Mesendoderm (in vitro differentiated cells): Measurements from ENCODE around the gene FBXO46.
A peak's percentile ranks its signal among the peaks of the same experiment; 100 is the strongest.
"Not testable (repeated sequence)": the region's sequence is repeated elsewhere in the genome, so short reads cannot be mapped to it uniquely, and the experiment has no call there.

Experiments used
- DNase-seq: peaks from one replicate; pipeline ENCODE4 v3.0.0; 2013
- H2AK5ac ChIP-seq: 2 replicates; pipeline ENCODE4 v1.6.1; 2013; ENCODE audit warnings: low read length, inconsistent platforms
- H2BK120ac ChIP-seq: 2 replicates; pipeline ENCODE4 v1.6.1; 2013; ENCODE audit warnings: low read depth, mild to moderate bottlenecking, low read length, moderate library complexity, mixed read lengths
- H2BK15ac ChIP-seq: replicated peaks from 2 replicates; pipeline ENCODE4 v1.6.1; 2013; ENCODE audit warnings: low read depth, mild to moderate bottlenecking, moderate library complexity
- H2BK5ac ChIP-seq: 2 replicates; pipeline ENCODE4 v1.6.1; 2013; ENCODE audit warnings: low read length, inconsistent platforms
- H3K18ac ChIP-seq: 2 replicates; pipeline ENCODE4 v1.6.1; 2013; ENCODE audit warnings: mild to moderate bottlenecking, low read length, mixed read lengths
- H3K23ac ChIP-seq: one replicate; pipeline ENCODE4 v1.6.1; 2013; ENCODE audit warnings: low read length
- H3K27ac ChIP-seq: 2 replicates; pipeline ENCODE4 v1.5.1; 2013; ENCODE audit warnings: low read depth, mild to moderate bottlenecking, inconsistent platforms, low read length, moderate library complexity
- H3K27me3 ChIP-seq: 2 replicates; pipeline ENCODE4 v1.6.1; 2013; ENCODE audit warnings: low read length, control low read depth, mild to moderate bottlenecking, inconsistent platforms; ENCODE audit not compliant: insufficient read depth, poor library complexity
- H3K36me3 ChIP-seq: 2 replicates; pipeline ENCODE4 v1.6.1; 2013; ENCODE audit warnings: low read length, inconsistent platforms; ENCODE audit not compliant: control insufficient read depth, insufficient read depth
- H3K4ac ChIP-seq: one replicate; pipeline ENCODE4 v1.6.1; 2013; ENCODE audit warnings: low read depth, mild to moderate bottlenecking, low read length, moderate library complexity
- H3K4me1 ChIP-seq: 2 replicates; pipeline ENCODE4 v1.6.1; 2013; ENCODE audit warnings: low read depth, low read length, inconsistent platforms; ENCODE audit not compliant: control insufficient read depth
- H3K4me2 ChIP-seq: 2 replicates; pipeline ENCODE4 v1.6.1; 2013; ENCODE audit warnings: low read length
- H3K4me3 ChIP-seq: 2 replicates; pipeline ENCODE4 v1.5.1; 2013; ENCODE audit warnings: mild to moderate bottlenecking, low read length
- H3K56ac ChIP-seq: one replicate; pipeline ENCODE4 v1.6.1; 2013; ENCODE audit warnings: low read length
- H3K79me1 ChIP-seq: 2 replicates; pipeline ENCODE4 v1.6.1; 2013; ENCODE audit warnings: low read length, inconsistent platforms
- H3K79me2 ChIP-seq: 2 replicates; pipeline ENCODE4 v1.6.1; 2013; ENCODE audit warnings: mild to moderate bottlenecking, low read length; ENCODE audit not compliant: control insufficient read depth, insufficient read depth
- H3K9ac ChIP-seq: 2 replicates; pipeline ENCODE4 v1.6.1; 2013; ENCODE audit warnings: low read length, inconsistent platforms
- H4K5ac ChIP-seq: one replicate; pipeline ENCODE4 v1.6.1; 2013; ENCODE audit warnings: low read length
- H4K8ac ChIP-seq: one replicate; pipeline ENCODE4 v1.6.1; 2013; ENCODE audit warnings: low read depth, mild to moderate bottlenecking, control low read depth, low read length, moderate library complexity
- WGBS: extraction: QIAGEN DNeasy Blood & Tissue Kit; methylation state at CpG from one replicate; pipeline ENCODE4 v1.1.7; 2013; ENCODE audit warnings: low lambda C conversion rate, missing lambda C conversion rate; ENCODE audit not compliant: insufficient coverage; ENCODE audit errors: extremely low coverage; 5-methylcytosine and 5-hydroxymethylcytosine counted together

Gene FBXO46

DNA sequence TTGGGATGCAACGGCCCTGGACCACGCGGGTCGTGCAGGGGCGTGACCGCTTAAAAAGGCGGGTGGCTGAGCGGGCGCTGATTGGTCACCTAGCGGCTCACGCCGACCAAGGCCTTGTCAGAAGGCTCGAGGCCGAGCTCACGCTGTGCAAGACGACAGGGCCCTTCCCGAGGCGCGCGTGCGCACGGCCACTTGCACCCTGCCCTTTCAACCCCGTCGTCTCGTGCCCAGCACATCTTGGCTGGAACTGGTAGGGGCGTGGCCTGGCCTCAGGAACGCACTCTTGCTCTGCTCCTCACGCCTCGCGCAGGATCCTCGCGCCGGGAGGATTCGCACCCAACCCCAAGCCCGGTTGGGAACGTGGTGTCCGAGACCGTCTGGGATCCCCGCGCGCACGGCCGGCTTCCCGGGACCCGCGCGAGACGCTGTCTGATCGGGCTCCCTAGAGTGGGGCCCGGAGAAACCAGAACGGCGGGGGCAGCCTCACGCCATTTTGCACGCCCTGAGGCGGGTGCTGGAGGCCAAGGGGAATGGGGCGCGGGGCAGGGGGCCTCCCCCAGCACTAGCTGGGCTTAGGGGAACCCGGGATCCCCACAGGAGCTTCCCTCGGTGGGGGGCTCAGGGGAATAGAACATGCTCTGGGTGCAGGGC, 2.6 kb upstream of the FBXO46 start, which contains the start of gene MEIOSIN:
Gene MEIOSIN, plus strand, starts transcription at position 280 of the 651 bp plus-strand sequence. CDS start 1,938 bp downstream, outside the sequence.
- Histone ChIP-seq H3K18ac (no peak within 1 kb of the TSS), H3K4me1 (no peaks in the 10 kb centered on the region), H3K4me2 (no peak within 1 kb of the TSS), H2AK5ac (no peak within 1 kb of the TSS), H3K27ac (no peak within 1 kb of the TSS), H4K8ac (no peak within 1 kb of the TSS), H3K27me3 (no peaks in the 10 kb centered on the region), H3K56ac (peak within 1 kb of the TSS; percentile 30), H3K79me2 (peaks cover 13% of the 10 kb centered on the region), H3K4me3 (no peak within 1 kb of the TSS), H3K36me3 (no peaks in the 10 kb centered on the region), H3K4ac (no peak within 1 kb of the TSS), H3K79me1 (peaks cover 10% of the 10 kb centered on the region), H3K9ac (no peak within 1 kb of the TSS), H2BK15ac (no peak within 1 kb of the TSS), H2BK120ac (no peak within 1 kb of the TSS), H2BK5ac (no peak within 1 kb of the TSS), H3K23ac (no peak within 1 kb of the TSS), H4K5ac (no peak within 1 kb of the TSS)
- WGBS = no CpG with 5 or more reads among the region's 59 CpGs
- DNase-seq = no peak

- no peak overlapping the region for H2AK5ac ChIP-seq
- H3K27me3 ChIP-seq = no peaks in the 10 kb centered on the region
- H3K18ac ChIP-seq = peak overlapping the region; percentile 89
- peaks cover 16% of the 10 kb centered on the region for H3K79me1 ChIP-seq
- no peak overlapping the region for H4K8ac ChIP-seq
- no CpG with 5 or more reads among the region's 10 CpGs for WGBS
- H3K4me3 ChIP-seq = peak overlapping the region; percentile 71
- no peaks in the 10 kb centered on the region for H3K36me3 ChIP-seq
- peak overlapping the region; percentile 96 for H3K56ac ChIP-seq
- H2BK5ac ChIP-seq = no peak overlapping the region
- H3K4ac ChIP-seq = no peak overlapping the region
- peak overlapping the region; percentile 96 for H3K4me2 ChIP-seq
- H3K4me1 ChIP-seq = no peaks in the 10 kb centered on the region
- no peak overlapping the region for H2BK120ac ChIP-seq
- H2BK15ac ChIP-seq = no peak overlapping the region
- peaks cover 24% of the 10 kb centered on the region for H3K79me2 ChIP-seq
- no peak overlapping the region for H4K5ac ChIP-seq
- peak overlapping the region; percentile 6 for H3K23ac ChIP-seq
- DNase-seq = peak; percentile 70
- H3K27ac ChIP-seq = peak overlapping the region; percentile 33
- H3K9ac ChIP-seq = peak overlapping the region; percentile 95
Measured at GRCh38 chr19:45729800-45730290, 851 bp downstream of the FBXO46 start.

- H3K4me1 ChIP-seq, H3K9ac ChIP-seq, H3K56ac ChIP-seq, H4K5ac ChIP-seq, H2BK120ac ChIP-seq, H3K4ac ChIP-seq, H3K4me3 ChIP-seq, H3K4me2 ChIP-seq, H3K23ac ChIP-seq, H3K27ac ChIP-seq, H2BK15ac ChIP-seq, H3K36me3 ChIP-seq, DNase-seq, H2AK5ac ChIP-seq, H2BK5ac ChIP-seq, H3K18ac ChIP-seq, H4K8ac ChIP-seq, H3K27me3 ChIP-seq: not testable (repeated sequence)
- Histone ChIP-seq H3K79me2 (peaks cover 26% of the 10 kb centered on the region), H3K79me1 (peaks cover 16% of the 10 kb centered on the region)
- WGBS = no CpG with 5 or more reads among the region's 18 CpGs
Measured at GRCh38 chr19:45728683-45729082, 2.0 kb downstream of the FBXO46 start.

DNA sequence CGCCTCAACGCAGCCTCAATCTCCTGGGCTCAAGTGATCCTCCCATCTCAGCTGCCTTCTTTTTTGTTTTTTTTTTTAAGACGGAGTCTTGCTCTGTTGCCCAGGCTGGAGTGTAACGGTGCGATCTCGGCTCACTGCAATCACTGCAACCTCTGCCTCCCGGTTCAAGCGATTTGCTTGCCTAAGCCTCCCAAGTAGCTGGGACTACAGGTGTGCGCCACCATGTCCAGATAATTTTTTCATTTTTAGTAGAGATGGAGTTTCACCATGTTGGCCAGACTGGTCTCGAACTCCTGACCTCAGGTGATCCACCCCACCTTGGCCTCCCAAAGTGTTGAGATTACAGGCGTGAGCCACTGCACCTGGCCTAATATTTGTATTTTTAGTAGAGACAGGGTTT, 10.6 kb downstream of the FBXO46 start:
- H3K4me2 ChIP-seq, H3K79me1 ChIP-seq, H2BK120ac ChIP-seq, H3K18ac ChIP-seq, H3K4ac ChIP-seq, H2AK5ac ChIP-seq, H3K9ac ChIP-seq, H3K23ac ChIP-seq, H3K27ac ChIP-seq, H4K8ac ChIP-seq, H2BK15ac ChIP-seq, H3K27me3 ChIP-seq, H3K56ac ChIP-seq, H2BK5ac ChIP-seq, H3K4me3 ChIP-seq, H3K36me3 ChIP-seq, H4K5ac ChIP-seq, H3K4me1 ChIP-seq, DNase-seq: not testable (repeated sequence)
- WGBS = no CpG with 5 or more reads among the region's 11 CpGs
- peaks cover 18% of the 10 kb centered on the region for H3K79me2 ChIP-seq

- Histone ChIP-seq H3K79me2 (peaks cover 29% of the 10 kb centered on the region), H3K4me3 (peak overlapping the region; percentile 44), H3K79me1 (peaks cover 18% of the 10 kb centered on the region), H4K8ac (no peak overlapping the region), H2BK5ac (peak overlapping the region; percentile 85), H3K56ac (peak overlapping the region; percentile 90), H3K9ac (peak overlapping the region; percentile 85), H3K4me2 (peak overlapping the region; percentile 86), H2AK5ac (peak overlapping the region; percentile 66), H3K4ac (no peak overlapping the region), H2BK120ac (no peak overlapping the region), H3K23ac (peak overlapping the region; percentile 30), H3K18ac (peak overlapping the region; percentile 6), H3K36me3 (peaks cover 2% of the 10 kb centered on the region), H3K27me3 (no peaks in the 10 kb centered on the region), H3K27ac (peak overlapping the region; percentile 76), H2BK15ac (no peak overlapping the region), H4K5ac (no peak overlapping the region), H3K4me1 (no peaks in the 10 kb centered on the region)
- WGBS = no CpG with 5 or more reads among the region's 12 CpGs
- DNase-seq = no peak
Measured at GRCh38 chr19:45717983-45718650, 12.6 kb downstream of the FBXO46 start.
